ENCODE results near the gene RASIP1. TPM values are rescaled to one million over a fixed set of nuclear protein-coding genes. Genes with fewer than 3 reads are reported as not detected.

Gene RASIP1
- polyA plus RNA-seq, 2 of the 4 experiments (the other 2 are of a cell fraction) = 0.36 to 0.40 TPM

- peaks cover 5% of the 10 kb centered on the region; the same call in 1 of the 3 replicates for H3K4me1 ChIP-seq
- DNase-seq (ENCODE audit: low read depth in 1 of 2, low spot score in 1 of 2) (no peak), ATAC-seq (no peak), FAIRE-seq (no peak)
- ChIA-PET POLR2A (interaction anchor here (0.6 kb wide), 1 partner anchor 21 kb away, joined by 3 read pairs; no protein-coding TSS in a partner anchor), CTCF (interaction anchor here (0.9 to 6.1 kb wide), 15 partner anchors 12 to 294 kb away, joined by 3 to 151 read pairs (median 4); partner anchors contain the start of gene FUT2)
- H3K4me2 ChIP-seq = no peak overlapping the region
- 84% methylated on average over 13 of the region's 13 CpGs for WGBS (ENCODE audit: missing lambda C conversion rate)
- no peak overlapping the region for H3K27ac ChIP-seq
- TF ChIP-seq REST (IDR thresholded peaks at IDR 0.05) = no peak
- TF ChIP-seq RFX5 (IDR thresholded peaks at IDR 0.05) = no peak
- no peak for TF ChIP-seq FOSB (CRISPR knock-in tag; IDR thresholded peaks at IDR 0.05)
- no peak for TF ChIP-seq EP300 (IDR thresholded peaks at IDR 0.05)
- no peak for TF ChIP-seq HES2 (IDR thresholded peaks at IDR 0.05)
- TF ChIP-seq ZC3H11A (IDR thresholded peaks at IDR 0.05) = no peak
- TF ChIP-seq FOSL2 (IDR thresholded peaks at IDR 0.05) = no peak
- TF ChIP-seq FOSL2 (CRISPR knock-in tag; IDR thresholded peaks at IDR 0.05) = no peak
- no peak for TF ChIP-seq MAFK (IDR thresholded peaks at IDR 0.05; ENCODE audit: partially characterized antibody)
- TF ChIP-seq TFCP2L1 (CRISPR knock-in tag; IDR thresholded peaks at IDR 0.05) = no peak
- TF ChIP-seq TP53 (CRISPR knock-in tag; IDR thresholded peaks at IDR 0.05) = no peak
- no peaks in the 10 kb centered on the region for H3K9me3 ChIP-seq
- H3K4me3 ChIP-seq = no peak overlapping the region
These were observed 63.5 kb downstream of the RASIP1 start for GRCh38 chr19:48676887-48677286.

GRCh38 chr19:48676487-48676886 lies 63.9 kb downstream of the RASIP1 start:
- H3K4me3 ChIP-seq = no peak overlapping the region
- FAIRE-seq (no peak), DNase-seq (ENCODE audit: low read depth in 1 of 2, low spot score in 1 of 2) (no peak), ATAC-seq (no peak)
- ChIA-PET CTCF (interaction anchor here (0.8 to 6.1 kb wide), 16 partner anchors 12 to 165 kb away, joined by 3 to 151 read pairs (median 8); partner anchors contain the start of genes FUT2 and HSD17B14), POLR2A (interaction anchor here (0.6 kb wide), 1 partner anchor 20 kb away, joined by 3 read pairs; no protein-coding TSS in a partner anchor)
- WGBS (ENCODE audit: missing lambda C conversion rate) = 71% methylated on average over 17 of the region's 17 CpGs
- no peak overlapping the region for H3K27ac ChIP-seq
- peaks cover 5% of the 10 kb centered on the region; the same call in 1 of the 3 replicates for H3K4me1 ChIP-seq
- H3K9me3 ChIP-seq = no peaks in the 10 kb centered on the region
- TF ChIP-seq CBX8 (IDR thresholded peaks at IDR 0.05) (no peak), RFX5 (IDR thresholded peaks at IDR 0.05) (no peak), RARB (CRISPR knock-in tag; IDR thresholded peaks at IDR 0.05) (no peak), ZFP36 (IDR thresholded peaks at IDR 0.05; ENCODE audit: borderline replicate concordance, partially characterized antibody) (no peak), FOSB (CRISPR knock-in tag; IDR thresholded peaks at IDR 0.05) (no peak), RCOR1 (IDR thresholded peaks at IDR 0.05; ENCODE audit: low read depth, low read length) (no peak), ZC3H11A (IDR thresholded peaks at IDR 0.05) (no peak), CTCF (IDR thresholded peaks at IDR 0.05) (no peak), MAX (IDR thresholded peaks at IDR 0.05) (no peak)
- no peak overlapping the region for H3K4me2 ChIP-seq
